T-helper 2 cell treated with Interferon-gamma antibody and Interleukin-4, amounts not matched to agents 5 μg/mL and 100 μg/mL, for 36 hours (primary cell): ENCODE data around the gene PHPT1.

Experiments used
- DNase-seq: peaks from one replicate; pipeline ENCODE4 v3.0.0; 2021; ENCODE audit warnings: low spot score
- H3K27ac Mint-ChIP-seq: one replicate; pipeline ENCODE4 v1.8.0; 2021; ENCODE audit warnings: mild to moderate bottlenecking, mixed read lengths
- H3K27me3 Mint-ChIP-seq: one replicate; pipeline ENCODE4 v1.8.0; 2021; ENCODE audit warnings: low read depth, mixed read lengths
- H3K36me3 Mint-ChIP-seq: one replicate; pipeline ENCODE4 v1.8.0; 2021; ENCODE audit warnings: low read depth, mixed read lengths
- H3K4me1 Mint-ChIP-seq: one replicate; pipeline ENCODE4 v1.8.0; 2021; ENCODE audit warnings: low read depth, mixed read lengths
- H3K4me3 Mint-ChIP-seq: one replicate; pipeline ENCODE4 v1.8.0; 2022; ENCODE audit warnings: mild to moderate bottlenecking, moderate library complexity, mixed read lengths
- H3K9me3 Mint-ChIP-seq: one replicate; pipeline ENCODE4 v1.8.0; 2021; ENCODE audit warnings: mixed read lengths

PHPT1 gene

DNA sequence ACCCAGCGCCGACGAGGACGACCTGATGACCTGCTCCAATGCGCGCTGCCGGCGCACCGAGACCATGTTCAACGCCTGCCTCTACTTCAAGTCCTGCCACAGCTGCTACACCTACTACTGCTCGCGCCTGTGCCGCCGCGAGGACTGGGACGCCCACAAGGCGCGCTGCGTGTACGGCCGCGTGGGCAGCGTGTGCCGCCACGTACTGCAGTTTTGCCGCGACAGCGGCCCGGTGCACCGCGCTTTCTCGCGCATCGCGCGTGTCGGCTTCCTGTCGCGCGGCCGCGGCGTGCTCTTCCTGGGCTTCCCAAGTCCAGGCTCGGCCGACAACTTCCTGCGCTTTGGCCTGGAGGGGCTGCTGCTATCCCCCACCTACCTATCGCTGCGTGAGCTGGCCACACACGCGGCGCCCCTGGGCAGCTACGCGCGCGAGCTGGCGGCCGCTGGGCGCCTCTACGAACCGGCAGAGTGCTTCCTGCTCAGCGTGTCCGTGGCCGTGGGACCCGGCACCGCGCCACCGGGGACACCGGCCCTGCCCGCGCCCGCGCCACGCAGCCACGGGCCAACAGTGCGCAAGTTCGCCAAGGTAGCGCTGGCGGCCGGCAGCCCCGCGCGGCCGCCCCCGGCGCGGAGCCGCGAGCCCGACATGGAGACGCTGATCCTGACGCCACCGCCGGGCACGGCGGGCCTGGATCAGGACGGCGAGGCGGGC is 2.7 kb upstream of the PHPT1 start:
- no peak for DNase-seq
- Mint-ChIP-seq H3K9me3 (no peaks in the 10 kb centered on the region), H3K4me1 (peaks cover 12% of the 10 kb centered on the region), H3K4me3 (peak overlapping the region; percentile 40), H3K36me3 (peaks cover 2% of the 10 kb centered on the region), H3K27ac (peak overlapping the region; percentile 31), H3K27me3 (peaks cover 17% of the 10 kb centered on the region)

DNA sequence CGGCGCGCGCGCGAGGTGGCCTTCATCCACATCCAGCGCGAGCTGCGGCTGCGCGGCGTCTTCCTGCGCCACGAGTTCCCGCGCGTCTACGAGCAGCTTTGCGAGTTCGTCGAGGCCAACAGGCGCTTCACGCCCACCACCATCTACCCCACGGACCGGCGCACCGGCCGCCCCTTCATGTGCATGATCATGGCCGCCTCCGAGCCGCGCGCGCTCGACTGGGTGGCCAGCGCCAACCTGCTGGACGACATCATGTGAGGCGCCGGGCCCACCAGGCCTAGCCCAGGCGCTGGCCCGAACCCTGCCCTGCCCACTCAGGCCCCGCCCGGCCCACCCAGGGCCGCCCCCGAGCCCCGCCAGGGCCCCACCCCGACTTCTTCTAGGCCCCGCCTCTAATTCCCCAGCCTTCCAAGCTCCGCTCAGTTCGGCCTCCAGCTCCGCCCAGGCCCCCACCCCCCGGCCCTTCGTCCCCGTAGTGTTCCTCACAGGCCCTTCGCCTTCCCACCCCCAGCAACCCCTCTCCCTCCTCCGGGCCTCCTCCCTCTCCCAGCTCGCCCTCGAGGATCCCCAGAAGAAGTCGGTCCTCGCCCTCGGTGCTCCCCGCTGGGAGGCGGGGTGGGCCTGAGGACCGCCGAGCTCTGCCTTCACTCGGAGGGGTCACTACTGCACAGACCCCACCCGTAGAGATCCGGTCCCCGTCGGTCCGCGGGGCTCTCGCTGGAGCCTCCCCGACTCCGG is 2.0 kb upstream of the PHPT1 start:
- DNase-seq: peak; percentile 31
- H3K9me3 Mint-ChIP-seq: no peaks in the 10 kb centered on the region
- H3K4me1 Mint-ChIP-seq: peaks cover 12% of the 10 kb centered on the region
- peaks cover 17% of the 10 kb centered on the region for H3K27me3 Mint-ChIP-seq
- H3K4me3 Mint-ChIP-seq: peak overlapping the region; percentile 92
- peaks cover 2% of the 10 kb centered on the region for H3K36me3 Mint-ChIP-seq
- H3K27ac Mint-ChIP-seq: peak overlapping the region; percentile 90

DNA sequence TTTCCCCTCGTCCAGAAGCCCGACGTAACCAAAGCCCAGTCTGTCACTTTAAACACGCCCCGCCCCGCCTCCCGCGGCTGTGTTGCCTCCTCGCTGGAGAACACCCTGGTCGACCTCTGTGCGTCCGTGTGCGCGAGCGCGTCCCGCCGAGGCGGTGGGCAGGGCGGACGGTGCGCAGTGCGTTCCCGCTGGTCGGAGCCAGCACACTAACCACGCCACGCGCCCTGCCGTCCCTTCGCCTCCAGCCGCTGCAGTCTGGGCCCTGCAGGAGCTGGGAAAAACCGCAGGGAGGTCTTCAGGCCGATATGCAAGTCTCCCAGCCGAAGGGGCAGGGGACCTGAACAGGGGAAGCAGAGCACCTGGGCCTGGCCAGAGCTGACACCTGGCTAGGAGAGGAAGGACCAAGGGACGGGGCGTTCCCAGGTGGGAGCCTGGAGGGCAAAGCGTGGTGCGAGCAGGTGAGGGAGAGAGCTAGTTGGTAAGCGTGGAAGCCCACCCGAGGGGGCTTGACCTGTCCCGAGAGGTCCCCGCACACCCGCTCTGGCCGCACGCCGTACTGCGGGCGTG is 1.3 kb upstream of the PHPT1 start:
- peaks cover 12% of the 10 kb centered on the region for H3K4me1 Mint-ChIP-seq
- peak overlapping the region; percentile 92 for H3K4me3 Mint-ChIP-seq
- peaks cover 17% of the 10 kb centered on the region for H3K27me3 Mint-ChIP-seq
- peak; percentile 86 for DNase-seq
- H3K27ac Mint-ChIP-seq: peak overlapping the region; percentile 90
- no peaks in the 10 kb centered on the region for H3K9me3 Mint-ChIP-seq
- peaks cover 2% of the 10 kb centered on the region for H3K36me3 Mint-ChIP-seq

GRCh38 chr9:136848393-136849037 is 694 bp upstream of the PHPT1 start:
- Mint-ChIP-seq H3K4me3 (peak overlapping the region; percentile 92), H3K27ac (peak overlapping the region; percentile 91), H3K27me3 (peaks cover 17% of the 10 kb centered on the region), H3K36me3 (peaks cover 2% of the 10 kb centered on the region), H3K4me1 (peaks cover 10% of the 10 kb centered on the region), H3K9me3 (no peaks in the 10 kb centered on the region)
- peak; percentile 35 for DNase-seq

DNA sequence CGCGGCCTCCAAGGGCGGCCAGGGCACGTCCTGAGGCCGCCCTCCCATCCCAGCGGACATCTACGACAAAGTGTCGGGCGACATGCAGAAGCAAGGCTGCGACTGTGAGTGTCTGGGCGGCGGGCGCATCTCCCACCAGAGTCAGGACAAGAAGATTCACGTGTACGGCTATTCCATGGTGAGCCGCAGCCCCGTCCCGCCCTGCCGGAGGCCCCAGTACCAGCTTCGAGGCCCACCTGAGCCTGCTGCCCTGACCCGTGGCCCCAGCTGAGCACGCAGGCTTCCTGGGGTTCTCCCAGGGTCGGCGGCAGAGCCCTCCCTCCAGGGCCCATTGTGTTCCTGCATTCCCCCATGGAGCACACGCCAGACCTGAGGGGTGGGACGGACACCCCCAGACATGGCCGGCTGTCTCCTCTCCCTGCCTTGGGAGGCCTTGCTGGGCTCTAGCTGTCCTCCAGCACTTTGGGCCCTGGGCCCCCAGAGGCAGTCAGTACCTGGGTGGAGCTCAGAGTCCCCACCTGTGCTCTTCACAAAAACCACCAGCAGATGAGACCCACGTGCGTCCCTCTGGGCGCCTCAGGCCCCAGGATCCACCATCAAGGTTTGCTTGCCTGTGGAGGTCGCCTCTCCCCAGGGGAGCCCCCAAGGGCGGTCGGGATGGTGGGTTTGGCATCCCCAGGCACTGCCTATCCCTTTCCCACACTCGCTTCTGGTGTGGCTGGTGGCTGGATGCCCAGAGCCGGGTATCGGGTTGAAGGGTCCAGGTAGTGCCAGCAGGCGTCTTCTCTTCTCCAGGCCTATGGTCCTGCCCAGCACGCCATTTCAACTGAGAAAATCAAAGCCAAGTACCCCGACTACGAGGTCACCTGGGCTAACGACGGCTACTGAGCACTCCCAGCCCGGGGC is 1.0 kb downstream of the PHPT1 start:
- H3K27ac Mint-ChIP-seq: peak overlapping the region; percentile 78
- peaks cover 2% of the 10 kb centered on the region for H3K36me3 Mint-ChIP-seq
- no peaks in the 10 kb centered on the region for H3K9me3 Mint-ChIP-seq

DNA sequence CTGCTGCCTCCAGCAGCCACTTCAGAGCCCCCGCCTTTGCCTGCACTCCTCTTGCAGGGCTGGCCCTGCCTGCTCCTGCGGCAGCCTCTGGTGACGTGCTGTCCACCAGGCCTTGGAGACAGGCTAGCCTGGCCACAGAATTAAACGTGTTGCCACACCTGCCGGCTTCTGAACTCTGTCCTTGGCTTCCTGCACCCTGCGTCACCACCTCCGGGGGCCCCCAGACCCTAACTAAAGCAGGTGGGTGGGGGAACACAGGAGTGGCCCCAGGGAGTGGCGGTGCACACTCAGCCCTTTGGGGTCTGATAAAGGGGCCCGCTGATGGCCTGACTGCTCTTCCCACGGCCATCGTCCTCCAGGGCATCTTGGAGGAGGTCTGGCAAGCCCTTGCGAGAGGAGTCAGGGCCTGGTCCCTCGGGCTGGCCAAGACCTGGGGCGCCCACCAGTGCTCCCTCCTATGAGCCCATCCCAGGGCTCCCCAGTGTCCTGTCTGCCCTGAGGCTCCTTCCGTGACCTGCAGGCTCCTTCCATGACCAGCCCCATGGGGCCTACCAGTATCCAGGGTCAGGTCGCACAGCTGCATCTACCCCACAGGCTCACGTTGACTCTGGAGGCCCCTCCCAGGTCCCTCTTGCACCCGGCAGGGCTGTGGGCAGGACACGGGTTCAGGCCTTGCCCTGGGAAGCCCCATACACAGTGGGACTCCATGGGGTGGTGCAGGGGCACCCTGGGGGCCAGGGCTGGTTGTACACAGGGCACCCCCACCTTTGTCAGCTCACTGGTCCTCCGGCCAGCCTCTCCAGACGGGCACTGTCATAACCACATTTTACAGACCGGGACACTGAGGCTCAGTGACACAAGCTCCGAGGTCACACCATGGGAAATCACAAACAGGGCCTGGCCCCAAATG is 1.9 kb downstream of the PHPT1 start:
- Mint-ChIP-seq H3K36me3 (peaks cover 2% of the 10 kb centered on the region), H3K9me3 (no peaks in the 10 kb centered on the region), H3K4me3 (peak overlapping the region; percentile 2), H3K27me3 (peaks cover 12% of the 10 kb centered on the region), H3K4me1 (peaks cover 8% of the 10 kb centered on the region), H3K27ac (no peak overlapping the region)
- no peak for DNase-seq

More for the DNA sequence above, 1.0 kb downstream of the PHPT1 start:
- H3K27me3 Mint-ChIP-seq: peaks cover 13% of the 10 kb centered on the region
- H3K4me1 Mint-ChIP-seq: peaks cover 8% of the 10 kb centered on the region
- peak overlapping the region; percentile 92 for H3K4me3 Mint-ChIP-seq
- DNase-seq: no peak

DNA sequence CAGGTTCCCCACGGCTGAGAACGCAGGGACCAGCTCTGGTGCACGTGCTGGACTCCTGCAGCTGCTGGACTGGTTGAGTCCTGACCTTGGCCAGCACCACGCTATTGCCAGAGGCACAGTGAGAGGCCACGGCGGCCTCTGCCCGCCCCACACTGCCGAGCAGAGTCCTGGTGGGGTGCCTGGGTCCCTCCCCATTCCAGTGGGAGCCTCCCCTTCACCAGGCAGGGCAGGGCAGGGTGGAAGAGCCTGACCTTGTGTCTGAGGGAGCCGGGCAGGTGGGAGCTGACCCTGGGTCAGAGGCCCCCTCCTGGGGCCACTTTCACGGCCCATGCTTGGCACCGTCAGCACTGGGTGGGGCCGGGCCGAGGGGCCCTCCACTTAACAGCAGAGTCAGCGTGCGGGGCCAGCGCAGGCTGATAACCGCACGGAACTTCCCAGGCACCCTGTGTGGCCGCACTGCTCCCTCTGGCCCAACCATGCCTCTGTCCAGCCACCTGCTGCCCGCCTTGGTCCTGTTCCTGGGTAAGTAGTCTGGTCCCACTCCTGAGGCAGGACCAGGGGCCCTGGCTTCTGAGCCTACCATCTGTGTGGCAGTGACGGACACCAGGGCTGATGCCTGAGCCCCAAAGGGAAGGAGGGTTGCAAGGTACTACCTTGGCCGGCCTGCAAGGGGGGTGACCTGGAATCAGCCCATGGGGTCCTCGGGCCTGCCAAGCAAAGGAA is 2.9 kb downstream of the PHPT1 start, which contains the start of gene MAMDC4:
TSS of gene MAMDC4 (plus strand) at position 406 of the 723 bp plus-strand sequence. CDS start at position 477, 71 bp downstream.
- H3K4me3 Mint-ChIP-seq: peak within 1 kb of the TSS; percentile 2
- DNase-seq: no peak
- peaks cover 7% of the 10 kb centered on the region for H3K27me3 Mint-ChIP-seq
- no peak within 1 kb of the TSS for H3K27ac Mint-ChIP-seq
- peaks cover 7% of the 10 kb centered on the region for H3K4me1 Mint-ChIP-seq
- peaks cover 2% of the 10 kb centered on the region for H3K36me3 Mint-ChIP-seq
- no peaks in the 10 kb centered on the region for H3K9me3 Mint-ChIP-seq

DNA sequence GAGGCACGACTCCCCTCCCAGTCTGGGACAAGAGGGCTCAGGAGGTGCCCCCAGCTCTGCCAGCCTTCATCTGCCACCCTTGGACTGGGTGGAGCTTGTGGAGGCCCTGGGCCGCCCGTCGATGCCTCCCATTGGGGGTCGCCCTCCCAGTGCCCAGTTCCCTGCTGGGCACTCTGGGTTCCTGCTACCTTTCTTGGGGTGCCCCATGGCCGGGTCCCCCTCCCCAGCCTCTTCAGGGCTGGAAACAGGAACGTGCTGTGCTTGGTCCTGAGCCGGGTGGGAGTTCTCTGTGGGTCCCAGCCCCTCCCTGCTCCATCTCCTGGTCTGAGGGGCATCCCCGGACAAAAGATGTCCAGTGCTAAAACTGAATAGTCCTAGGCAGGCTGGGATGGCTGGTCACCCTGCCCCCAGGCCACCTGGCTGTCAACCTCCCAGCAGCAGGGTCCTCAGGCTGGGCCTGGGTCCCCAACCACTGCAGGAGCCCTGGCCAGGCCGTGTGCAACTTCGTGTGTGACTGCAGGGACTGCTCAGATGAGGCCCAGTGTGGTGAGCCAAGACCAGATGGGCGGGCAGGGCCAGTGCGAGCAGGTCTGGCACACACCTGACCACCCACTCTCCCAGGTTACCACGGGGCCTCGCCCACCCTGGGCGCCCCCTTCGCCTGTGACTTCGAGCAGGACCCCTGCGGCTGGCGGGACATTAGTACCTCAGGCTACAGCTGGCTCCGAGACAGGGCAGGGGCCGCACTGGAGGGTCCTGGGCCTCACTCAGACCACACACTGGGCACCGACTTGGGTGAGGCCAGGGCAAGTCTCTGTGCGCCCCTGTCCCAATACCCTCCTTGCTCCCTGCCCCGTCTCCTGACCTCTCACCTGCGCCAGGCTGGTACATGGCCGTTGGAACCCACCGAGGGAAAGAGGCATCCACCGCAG is 3.7 kb downstream of the PHPT1 start:
- H3K36me3 Mint-ChIP-seq: no peaks in the 10 kb centered on the region
- no peaks in the 10 kb centered on the region for H3K9me3 Mint-ChIP-seq

GRCh38 chr9:136853596-136854112 is 4.4 kb downstream of the PHPT1 start:
- H3K9me3 Mint-ChIP-seq: no peaks in the 10 kb centered on the region
- no peak overlapping the region for H3K4me3 Mint-ChIP-seq
- no peak overlapping the region for H3K27ac Mint-ChIP-seq
- peaks cover 2% of the 10 kb centered on the region for H3K27me3 Mint-ChIP-seq
- DNase-seq: no peak
- H3K4me1 Mint-ChIP-seq: peaks cover 2% of the 10 kb centered on the region
- H3K36me3 Mint-ChIP-seq: no peaks in the 10 kb centered on the region

More for the DNA sequence above, 3.7 kb downstream of the PHPT1 start:
- Mint-ChIP-seq H3K27ac (no peak overlapping the region), H3K4me3 (no peak overlapping the region), H3K4me1 (peaks cover 3% of the 10 kb centered on the region), H3K27me3 (peaks cover 2% of the 10 kb centered on the region)
- DNase-seq: no peak

DNA sequence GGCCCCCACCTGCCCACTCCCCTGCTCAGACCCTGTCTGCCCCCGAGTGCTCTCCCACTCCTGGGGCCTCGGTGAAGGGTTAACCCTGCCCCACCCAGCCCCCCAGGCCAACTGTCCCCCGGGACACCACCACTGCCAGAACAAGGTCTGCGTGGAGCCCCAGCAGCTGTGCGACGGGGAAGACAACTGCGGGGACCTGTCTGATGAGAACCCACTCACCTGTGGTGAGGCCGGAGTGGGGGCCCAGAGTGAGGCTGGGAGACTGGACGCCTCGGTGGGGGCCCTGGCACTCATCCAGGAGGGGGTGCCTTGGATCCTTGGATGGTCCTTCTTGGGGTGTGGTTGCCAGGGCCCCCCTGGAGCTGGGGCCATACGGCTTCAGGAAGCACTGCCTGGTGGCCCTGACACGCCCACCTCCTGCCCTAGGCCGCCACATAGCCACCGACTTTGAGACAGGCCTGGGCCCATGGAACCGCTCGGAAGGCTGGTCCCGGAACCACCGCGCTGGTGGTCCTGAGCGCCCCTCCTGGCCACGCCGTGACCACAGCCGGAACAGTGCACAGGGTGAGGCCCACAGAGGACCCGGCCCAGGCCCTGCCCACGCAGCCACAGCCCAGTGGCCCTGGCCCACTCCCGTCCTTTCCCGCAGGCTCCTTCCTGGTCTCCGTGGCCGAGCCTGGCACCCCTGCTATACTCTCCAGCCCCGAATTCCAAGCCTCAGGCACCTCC is 5.1 kb downstream of the PHPT1 start:
- Mint-ChIP-seq H3K9me3 (no peaks in the 10 kb centered on the region), H3K4me1 (peaks cover 2% of the 10 kb centered on the region), H3K4me3 (no peak overlapping the region), H3K27ac (peak overlapping the region; percentile 26), H3K36me3 (no peaks in the 10 kb centered on the region), H3K27me3 (no peaks in the 10 kb centered on the region)
- DNase-seq: no peak
